Esophagus muscularis mucosa (tissue), 4 donors: ENCODE measurements around the gene CALD1. TPM values are rescaled to one million over a fixed set of nuclear protein-coding genes. Genes with fewer than 3 reads are reported as not detected.

ENCODE experiments used
- DNase-seq: peaks from one replicate; pipeline ENCODE4 v3.0.0-alpha.2; 2017; ENCODE audit errors: extremely low spot score
- H3K27ac ChIP-seq, 4 donors: fragments of 200-600 bp; sonication (generic); replicated peaks in 1 of 4; 1 replicate in 3 of 4; 2 replicates in 1 of 4; pipeline ENCODE4 v1.5.1; 2016 to 2019; ENCODE audit warnings: mild to moderate bottlenecking in 1 of 4
- H3K27me3 ChIP-seq, 4 donors: fragments of 200-600 bp; sonication (generic); one replicate each; pipeline versions ENCODE4 v1.5.1 to v1.6.0; 2016 to 2019
- H3K36me3 ChIP-seq, 4 donors: fragments of 200-600 bp; sonication (generic); one replicate each; pipeline ENCODE4 v1.5.1; 2016 to 2019
- H3K4me1 ChIP-seq, 4 donors: fragments of 200-600 bp; sonication (generic); one replicate each; pipeline ENCODE4 v1.5.1; 2016 to 2019
- H3K4me3 ChIP-seq, 4 donors: fragments of 200-600 bp; sonication (generic); 1 replicate in 2 of 4; 2 replicates in 2 of 4; pipeline ENCODE4 v1.5.1; 2016 to 2019; ENCODE audit warnings: mild to moderate bottlenecking in 4 of 4, moderate library complexity in 1 of 4
- H3K9me3 ChIP-seq, 4 donors: fragments of 200-600 bp; sonication (generic); 1 replicate in 3 of 4; 2 replicates in 1 of 4; pipeline ENCODE4 v1.5.1; 2016 to 2019
- CTCF ChIP-seq, 3 experiments: fragments of 200-600 bp in 2 of 3; fragments of 450-650 bp in 1 of 3; sonication (generic) in 2 of 3; IDR thresholded peaks; one replicate each; pipeline ENCODE4 v1.5.1; 2017 to 2019; ENCODE audit warnings: antibody characterized with exemption in 3 of 3, mild to moderate bottlenecking in 2 of 3, moderate library complexity in 1 of 3
- EP300 ChIP-seq: sonication (generic); formaldehyde crosslinking; IDR thresholded peaks from one replicate; pipeline ENCODE4 v1.6.1; 2017; ENCODE audit warnings: antibody characterized with exemption
- POLR2A ChIP-seq: fragments of 450-650 bp; IDR thresholded peaks from one replicate; pipeline ENCODE4 v1.6.1; 2017; ENCODE audit warnings: antibody characterized with exemption, moderate library complexity, mild to moderate bottlenecking, low read depth
- POLR2AphosphoS5 ChIP-seq, 2 donors: sonication (generic); formaldehyde crosslinking; IDR thresholded peaks; one replicate each; pipeline ENCODE4 v1.6.1; 2017; ENCODE audit warnings: antibody characterized with exemption in 2 of 2
- WGBS: methylation state at CpG from one replicate; pipeline ENCODE4 v1.1.5; 2018; 5-methylcytosine and 5-hydroxymethylcytosine counted together
- intact Hi-C: fragments of 100-400 bp; cut with DNase I; formaldehyde crosslinking; loops from one replicate; pipeline ENCODE4 v1.15.1; 2023
- total RNA-seq, 4 donors: library from RNA; depleted of rRNA; stranded (reverse); fragments of >200 nt; gene quantifications; one replicate each; pipeline versions ENCODE4 v1.1.0 to v1.2.1, GENCODE V29; 2016

Gene CALD1
- total RNA-seq, 4 donors from 2014 or later = 2,057 to 3,140 (median 2,687) TPM

GRCh38 chr7:134870781-134871180 is 91.3 kb downstream of the CALD1 start:
- intact Hi-C loops = no loop called here
- DNase-seq = no peak
- peak overlapping the region; percentile 70 to 87 (median 79) for H3K27ac ChIP-seq
- H3K36me3 ChIP-seq = peaks cover 13 to 30% (median 21%) of the 10 kb centered on the region in 4 donors
- peaks cover 36 to 100% (median 97%) of the 10 kb centered on the region in 4 donors for H3K4me1 ChIP-seq
- no peaks in the 10 kb centered on the region for H3K27me3 ChIP-seq
- no peak overlapping the region for H3K4me3 ChIP-seq
- 93% methylated on average over 1 of the region's 1 CpG for WGBS
- TF ChIP-seq POLR2A = no peak
- no peak for TF ChIP-seq POLR2AphosphoS5 (IDR thresholded peaks at IDR 0.05)
- TF ChIP-seq CTCF (IDR thresholded peaks at IDR 0.05) = no peak
- no peak for TF ChIP-seq EP300
- no peaks in the 10 kb centered on the region for H3K9me3 ChIP-seq

- H3K9me3 ChIP-seq = no peaks in the 10 kb centered on the region
- H3K4me1 ChIP-seq = peaks cover 23 to 99% (median 97%) of the 10 kb centered on the region in 4 donors
- intact Hi-C loops = no loop called here
- DNase-seq = no peak
- WGBS = 68% methylated on average over 6 of the region's 6 CpGs
- no peak overlapping the region for H3K4me3 ChIP-seq
- peaks cover 5 to 21% (median 13%) of the 10 kb centered on the region in 4 donors for H3K36me3 ChIP-seq
- H3K27ac ChIP-seq = peak overlapping the region; percentile 74 to 87 (median 79)
- peak in 1 of 2 donors; percentile 40 for TF ChIP-seq POLR2AphosphoS5 (IDR thresholded peaks at IDR 0.05)
- TF ChIP-seq EP300 = no peak
- TF ChIP-seq POLR2A = no peak
- TF ChIP-seq CTCF (IDR thresholded peaks at IDR 0.05) = no peak
- H3K27me3 ChIP-seq = no peaks in the 10 kb centered on the region
Observed at GRCh38 chr7:134873253-134873652, 93.8 kb downstream of the CALD1 start.

GRCh38 chr7:134874407-134874806 is 95.0 kb downstream of the CALD1 start:
- intact Hi-C loops = no loop called here
- Histone ChIP-seq H3K4me1 (peaks cover 26 to 99% (median 98%) of the 10 kb centered on the region in 4 donors), H3K27me3 (no peaks in the 10 kb centered on the region), H3K36me3 (peaks cover 0 to 9% (median 3%) of the 10 kb centered on the region in 4 donors), H3K27ac (peak overlapping the region; percentile 74 to 87 (median 79)), H3K9me3 (no peaks in the 10 kb centered on the region), H3K4me3 (no peak overlapping the region)
- WGBS = 72% methylated on average over 5 of the region's 5 CpGs
- no peak for DNase-seq
- TF ChIP-seq POLR2A (no peak), EP300 (no peak), POLR2AphosphoS5 (IDR thresholded peaks at IDR 0.05) (no peak), CTCF (IDR thresholded peaks at IDR 0.05) (no peak)

- intact Hi-C loops = no loop called here
- no peaks in the 10 kb centered on the region for H3K36me3 ChIP-seq
- TF ChIP-seq EP300 = no peak
- peak in 1 of 2 donors; percentile 83 for TF ChIP-seq POLR2AphosphoS5 (IDR thresholded peaks at IDR 0.05)
- H3K9me3 ChIP-seq = no peaks in the 10 kb centered on the region
- H3K4me3 ChIP-seq = no peak overlapping the region
- H3K4me1 ChIP-seq = peaks cover 27 to 99% (median 98%) of the 10 kb centered on the region in 4 donors
- DNase-seq = no peak
- WGBS = 45% methylated on average over 5 of the region's 5 CpGs
- peak overlapping the region; percentile 74 to 87 (median 79) for H3K27ac ChIP-seq
- no peaks in the 10 kb centered on the region for H3K27me3 ChIP-seq
Observed at GRCh38 chr7:134875867-134876266, 96.4 kb downstream of the CALD1 start.

- DNase-seq = peak; percentile 50
- Histone ChIP-seq H3K9me3 (no peaks in the 10 kb centered on the region), H3K4me3 (no peak overlapping the region), H3K27me3 (no peaks in the 10 kb centered on the region), H3K36me3 (peaks cover 0 to 4% (median 0%) of the 10 kb centered on the region in 4 donors), H3K27ac (peak overlapping the region; percentile 74 to 87 (median 79)), H3K4me1 (peaks cover 24 to 97% (median 93%) of the 10 kb centered on the region in 4 donors)
- intact Hi-C loops = no loop called here
- TF ChIP-seq CTCF (IDR thresholded peaks at IDR 0.05) (no peak), POLR2AphosphoS5 (IDR thresholded peaks at IDR 0.05) (peak in 1 of 2 donors; percentile 67), POLR2A (no peak)
Observed at GRCh38 chr7:134878746-134879357, 99.4 kb downstream of the CALD1 start.
